Mesenchymal stem cell (in vitro differentiated cells and primary cell): ENCODE results near the gene C1QTNF1.

ENCODE experiments used
- DNase-seq: peaks from one replicate; pipeline ENCODE4 v3.0.0-alpha.2; 2013
- H2AFZ ChIP-seq: one replicate; pipeline ENCODE4 v1.6.1; 2013; ENCODE audit warnings: low read depth, mild to moderate bottlenecking, control low read depth, inconsistent platforms, low read length, moderate library complexity
- H2AK5ac ChIP-seq: 2 replicates; pipeline ENCODE4 v1.6.1; 2013; ENCODE audit warnings: low read length, moderate library complexity, mild to moderate bottlenecking, inconsistent platforms; ENCODE audit not compliant: severe bottlenecking
- H2BK120ac ChIP-seq: one replicate; pipeline ENCODE4 v1.6.1; 2013; ENCODE audit warnings: low read depth, mild to moderate bottlenecking, inconsistent platforms, low read length, moderate library complexity
- H2BK12ac ChIP-seq, 2 experiments: one replicate each; pipeline ENCODE4 v1.6.1; 2013; ENCODE audit warnings: inconsistent platforms in 2 of 2, low read length in 2 of 2, mild to moderate bottlenecking in 2 of 2, moderate library complexity in 2 of 2, control low read depth in 1 of 2
- H2BK15ac ChIP-seq: one replicate; pipeline ENCODE4 v1.6.1; 2013; ENCODE audit warnings: mild to moderate bottlenecking, low read depth, inconsistent platforms; ENCODE audit not compliant: poor library complexity, severe bottlenecking
- H2BK5ac ChIP-seq: 2 replicates; pipeline ENCODE4 v1.6.1; 2013; ENCODE audit warnings: low read depth, mild to moderate bottlenecking, low read length, control low read depth, inconsistent platforms; ENCODE audit not compliant: poor library complexity, severe bottlenecking
- H3K14ac ChIP-seq, 2 experiments: one replicate each; pipeline ENCODE4 v1.6.1; 2013; ENCODE audit warnings: inconsistent platforms in 2 of 2, low read length in 2 of 2, control low read depth in 1 of 2, mild to moderate bottlenecking in 1 of 2, moderate library complexity in 1 of 2
- H3K18ac ChIP-seq, 2 experiments: one replicate each; pipeline ENCODE4 v1.6.1; 2013; ENCODE audit warnings: inconsistent platforms in 2 of 2, low read length in 2 of 2, control low read depth in 1 of 2, low read depth in 1 of 2, mild to moderate bottlenecking in 1 of 2
- H3K23ac ChIP-seq, 2 experiments: one replicate each; pipeline ENCODE4 v1.6.1; 2013; ENCODE audit warnings: inconsistent platforms in 2 of 2, low read length in 2 of 2, mild to moderate bottlenecking in 2 of 2, moderate library complexity in 2 of 2, control low read depth in 1 of 2
- H3K27ac ChIP-seq: 2 replicates; pipeline ENCODE4 v1.5.1; 2013; ENCODE audit warnings: mild to moderate bottlenecking, moderate library complexity, low read length, control low read depth, inconsistent platforms; ENCODE audit not compliant: poor library complexity, severe bottlenecking
- H3K27me3 ChIP-seq, 2 experiments: 2 replicates each; pipeline versions ENCODE4 v1.6.1 to v1.7.0; 2013; ENCODE audit warnings: low read length in 2 of 2, mild to moderate bottlenecking in 2 of 2, moderate library complexity in 2 of 2, control low read depth in 1 of 2, inconsistent platforms in 1 of 2; ENCODE audit not compliant: control insufficient read depth in 1 of 2, insufficient read depth in 1 of 2
- H3K36me3 ChIP-seq, 2 experiments: 2 replicates each; pipeline versions ENCODE4 v1.6.1 to v1.7.0; 2013; ENCODE audit warnings: low read length in 2 of 2, control low read depth in 1 of 2, inconsistent platforms in 1 of 2, low read depth in 1 of 2, mild to moderate bottlenecking in 1 of 2; ENCODE audit not compliant: insufficient read depth in 2 of 2, control insufficient read depth in 1 of 2
- H3K4ac ChIP-seq, 2 experiments: one replicate each; pipeline ENCODE4 v1.6.1; 2013; ENCODE audit warnings: inconsistent platforms in 2 of 2, low read length in 2 of 2, mild to moderate bottlenecking in 2 of 2, moderate library complexity in 2 of 2, control low read depth in 1 of 2, low read depth in 1 of 2
- H3K4me1 ChIP-seq: 2 replicates; pipeline ENCODE4 v1.6.1; 2013; ENCODE audit warnings: low read depth, low read length, control low read depth; ENCODE audit not compliant: control insufficient read depth, insufficient read depth
- H3K4me2 ChIP-seq: 2 replicates; pipeline ENCODE4 v1.6.1; 2013; ENCODE audit warnings: low read length, mild to moderate bottlenecking, inconsistent platforms; ENCODE audit not compliant: poor library complexity, severe bottlenecking
- H3K4me3 ChIP-seq, 2 experiments: 2 replicates each; pipeline versions ENCODE4 v1.5.1 to v1.7.0; 2013; ENCODE audit warnings: low read length in 2 of 2, mild to moderate bottlenecking in 2 of 2, control low read depth in 1 of 2, low read depth in 1 of 2; ENCODE audit not compliant: insufficient read depth in 1 of 2
- H3K79me1 ChIP-seq: replicated peaks from 2 replicates; pipeline ENCODE4 v1.6.1; 2013; ENCODE audit warnings: mild to moderate bottlenecking, control low read depth, low read length, inconsistent platforms; ENCODE audit not compliant: poor library complexity, severe bottlenecking
- H3K9ac ChIP-seq: 2 replicates; pipeline ENCODE4 v1.7.0; 2013; ENCODE audit warnings: mild to moderate bottlenecking, low read length, moderate library complexity
- H3K9me3 ChIP-seq: 2 replicates; pipeline ENCODE4 v1.7.0; 2013; ENCODE audit warnings: mild to moderate bottlenecking, low read length; ENCODE audit not compliant: control insufficient read depth
- H4K8ac ChIP-seq: one replicate; pipeline ENCODE4 v1.6.1; 2013; ENCODE audit warnings: inconsistent platforms, mild to moderate bottlenecking, low read length, moderate library complexity
- H4K91ac ChIP-seq: one replicate; pipeline ENCODE4 v1.6.1; 2013; ENCODE audit warnings: mild to moderate bottlenecking, low read length, inconsistent platforms
- WGBS: methylation state at CpG from one replicate; pipeline ENCODE4 v1.1.7; 2013; ENCODE audit warnings: mixed read lengths; 5-methylcytosine and 5-hydroxymethylcytosine counted together

The C1QTNF1 gene

DNA sequence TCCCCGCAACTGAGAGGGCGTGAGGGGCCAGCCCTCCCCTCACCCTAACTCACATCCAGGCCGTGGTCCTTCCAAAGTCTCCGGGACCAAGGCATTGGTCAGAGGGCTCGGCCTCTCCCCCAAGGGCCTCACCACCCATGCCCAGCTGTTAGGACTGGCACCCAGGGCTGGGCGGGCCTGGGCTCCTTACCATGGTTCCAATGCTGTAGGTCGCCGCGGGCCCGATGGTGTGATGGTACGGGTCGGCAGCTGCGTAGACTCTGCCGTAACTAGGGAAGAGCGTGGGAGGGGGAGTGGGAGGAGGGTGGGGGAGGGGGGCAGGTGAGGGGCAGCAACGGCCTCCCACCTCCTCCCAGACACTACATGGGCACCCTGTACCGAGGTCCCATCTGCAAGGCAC lies 70.3 kb downstream of the C1QTNF1 start:
- Histone ChIP-seq H3K4me1 (no peaks in the 10 kb centered on the region), H3K23ac (no peak overlapping the region), H2AK5ac (no peak overlapping the region)

GRCh38 chr17:79095345-79096055 lies 71.5 kb downstream of the C1QTNF1 start:
- no peak overlapping the region for H2AFZ ChIP-seq
- no peak overlapping the region for H4K91ac ChIP-seq
- DNase-seq: no peak
- H3K4me3 ChIP-seq: no peak overlapping the region
- H3K4me1 ChIP-seq: no peaks in the 10 kb centered on the region
- H3K18ac ChIP-seq: no peak overlapping the region
- no peaks in the 10 kb centered on the region for H3K79me1 ChIP-seq
- no peak overlapping the region for H3K23ac ChIP-seq
- no peak overlapping the region for H3K27ac ChIP-seq
- H2BK15ac ChIP-seq: no peak overlapping the region
- H4K8ac ChIP-seq: no peak overlapping the region
- H3K9me3 ChIP-seq: no peaks in the 10 kb centered on the region
- H3K36me3 ChIP-seq: no peaks in the 10 kb centered on the region
- H2BK120ac ChIP-seq: no peak overlapping the region
- H3K14ac ChIP-seq: no peak overlapping the region
- no peak overlapping the region for H2BK12ac ChIP-seq
- H3K4me2 ChIP-seq: no peak overlapping the region
- 89% methylated on average over 8 of the region's 15 CpGs for WGBS
- H3K9ac ChIP-seq: no peak overlapping the region
- H2AK5ac ChIP-seq: no peak overlapping the region
- no peak overlapping the region for H3K4ac ChIP-seq
- no peak overlapping the region for H2BK5ac ChIP-seq
- H3K27me3 ChIP-seq: peaks cover 33 to 86% of the 10 kb centered on the region in 2 experiments

More for the DNA sequence above, 70.3 kb downstream of the C1QTNF1 start:
- H3K9me3 ChIP-seq: no peaks in the 10 kb centered on the region
- peaks cover 0 to under 1% of the 10 kb centered on the region in 2 experiments for H3K36me3 ChIP-seq
- no peak overlapping the region for H3K4me3 ChIP-seq
- no peak for DNase-seq
- no peak overlapping the region for H4K8ac ChIP-seq
- no peak overlapping the region for H2BK15ac ChIP-seq
- no peak overlapping the region for H2BK5ac ChIP-seq
- no peaks in the 10 kb centered on the region for H3K79me1 ChIP-seq
- H3K9ac ChIP-seq: no peak overlapping the region
- no peak overlapping the region for H3K27ac ChIP-seq
- no peak overlapping the region for H2BK12ac ChIP-seq
- H3K4ac ChIP-seq: no peak overlapping the region
- no peak overlapping the region for H4K91ac ChIP-seq
- WGBS: 95% methylated on average over 9 of the region's 17 CpGs
- H2AFZ ChIP-seq: no peak overlapping the region
- H3K27me3 ChIP-seq: peaks cover 24 to 74% of the 10 kb centered on the region in 2 experiments
- H3K18ac ChIP-seq: no peak overlapping the region
- no peak overlapping the region for H3K4me2 ChIP-seq
- no peak overlapping the region for H2BK120ac ChIP-seq
- no peak overlapping the region for H3K14ac ChIP-seq

- Histone ChIP-seq H2BK12ac (no peak overlapping the region), H3K4ac (no peak overlapping the region), H3K27me3 (peaks cover 42 to 90% of the 10 kb centered on the region in 2 experiments), H2AFZ (no peak overlapping the region), H3K4me1 (no peaks in the 10 kb centered on the region), H3K4me2 (no peak overlapping the region), H3K36me3 (no peaks in the 10 kb centered on the region), H4K91ac (no peak overlapping the region), H3K4me3 (no peak overlapping the region), H3K9ac (no peak overlapping the region), H2BK5ac (no peak overlapping the region), H4K8ac (no peak overlapping the region), H3K9me3 (no peaks in the 10 kb centered on the region), H2AK5ac (no peak overlapping the region), H2BK120ac (no peak overlapping the region), H3K79me1 (no peaks in the 10 kb centered on the region), H3K14ac (no peak overlapping the region), H2BK15ac (no peak overlapping the region), H3K18ac (no peak overlapping the region), H3K27ac (no peak overlapping the region), H3K23ac (no peak overlapping the region)
- 83% methylated on average over 7 of the region's 16 CpGs for WGBS
- no peak for DNase-seq
These were observed 72.5 kb downstream of the C1QTNF1 start for GRCh38 chr17:79096477-79096876.

GRCh38 chr17:79097226-79098055 lies 73.5 kb downstream of the C1QTNF1 start:
- no peak overlapping the region for H2AFZ ChIP-seq
- H2BK12ac ChIP-seq: no peak overlapping the region
- H3K4ac ChIP-seq: no peak overlapping the region
- no peak overlapping the region for H3K14ac ChIP-seq
- peaks cover 42 to 92% of the 10 kb centered on the region in 2 experiments for H3K27me3 ChIP-seq
- no peak overlapping the region for H3K23ac ChIP-seq
- no peaks in the 10 kb centered on the region for H3K79me1 ChIP-seq
- no peak overlapping the region for H2AK5ac ChIP-seq
- DNase-seq: no peak
- no peak overlapping the region for H2BK5ac ChIP-seq
- H3K4me3 ChIP-seq: no peak overlapping the region
- no peaks in the 10 kb centered on the region for H3K4me1 ChIP-seq
- no peak overlapping the region for H3K27ac ChIP-seq
- H3K4me2 ChIP-seq: no peak overlapping the region
- 44% methylated on average over 35 of the region's 52 CpGs for WGBS
- no peak overlapping the region for H4K91ac ChIP-seq
- H2BK15ac ChIP-seq: no peak overlapping the region
- no peak overlapping the region for H3K18ac ChIP-seq
- H4K8ac ChIP-seq: no peak overlapping the region
- H3K36me3 ChIP-seq: no peaks in the 10 kb centered on the region
- no peak overlapping the region for H2BK120ac ChIP-seq
- no peaks in the 10 kb centered on the region for H3K9me3 ChIP-seq
- no peak overlapping the region for H3K9ac ChIP-seq
